WTC11 (cell line): ENCODE results near the gene SGCA. TPM values are rescaled to one million over a fixed set of nuclear protein-coding genes. Genes with fewer than 3 reads are reported as not detected.

Source experiments
- ATAC-seq: fragments of 200-7000 bp; cut with Tn5 transposase; 2 replicates; pipeline ENCODE4 v1.10.0; 2021; ENCODE audit warnings: mild to moderate bottlenecking, moderate library complexity
- CTCF ChIA-PET: fragments of 300-600 bp; sonication (Branson Sonifier 250); formaldehyde crosslinking; loops from one replicate; lab custom pipeline; 2021; ENCODE audit warnings: antibody characterized with exemption; lab: Charles Lee
- POLR2A ChIA-PET: fragments of 350-600 bp; sonication (Branson Sonifier 250); formaldehyde crosslinking; loops from one replicate; lab custom pipeline; 2021; ENCODE audit warnings: antibody characterized with exemption; lab: Charles Lee
- DNase-seq: peaks from one replicate; pipeline ENCODE4 v3.0.0; 2021; ENCODE audit warnings: low spot score
- H3K27ac Mint-ChIP-seq: 2 replicates; pipeline ENCODE4 v1.8.0; 2021; ENCODE audit warnings: mixed read lengths
- H3K27me3 Mint-ChIP-seq: 2 replicates; pipeline ENCODE4 v1.8.0; 2021; ENCODE audit warnings: low read depth, mild to moderate bottlenecking, moderate library complexity, mixed read lengths
- H3K36me3 Mint-ChIP-seq: 2 replicates; pipeline ENCODE4 v1.8.0; 2021; ENCODE audit warnings: mixed read lengths
- H3K4me1 Mint-ChIP-seq: 2 replicates; pipeline ENCODE4 v1.8.0; 2022; ENCODE audit warnings: mixed read lengths
- H3K4me3 Mint-ChIP-seq: 2 replicates; pipeline ENCODE4 v1.8.0; 2021; ENCODE audit warnings: mild to moderate bottlenecking, moderate library complexity, mixed read lengths
- H3K9me3 Mint-ChIP-seq: 2 replicates; pipeline ENCODE4 v1.8.0; 2021; ENCODE audit warnings: mixed read lengths
- ATF1 ChIP-seq: sonication (generic); formaldehyde crosslinking; IDR thresholded peaks from 2 replicates; pipeline ENCODE4 v1.8.1; 2023; ENCODE audit warnings: mild to moderate bottlenecking, moderate library complexity, missing genetic modification reagents
- CREB1 ChIP-seq: sonication (generic); formaldehyde crosslinking; IDR thresholded peaks from 2 replicates; pipeline ENCODE4 v1.8.0; 2023; ENCODE audit warnings: mild to moderate bottlenecking, missing genetic modification reagents
- GABPB1 ChIP-seq: sonication (generic); formaldehyde crosslinking; IDR thresholded peaks from 2 replicates; pipeline ENCODE4 v1.8.1; 2023; ENCODE audit warnings: mild to moderate bottlenecking, missing genetic modification reagents
- JAZF1 ChIP-seq: fragments of 250-450 bp; sonication (Bioruptor Pico); IDR thresholded peaks from 2 replicates; pipeline ENCODE4 v1.9.0; 2021; ENCODE audit warnings: moderate library complexity, mild to moderate bottlenecking, inconsistent platforms
- NR3C1 ChIP-seq: sonication (generic); formaldehyde crosslinking; conservative IDR thresholded peaks from 2 replicates; pipeline ENCODE4 v1.8.1; 2023; ENCODE audit warnings: low read depth, mild to moderate bottlenecking, missing genetic modification reagents
- PRRX2 ChIP-seq: fragments of 250-450 bp; sonication (Bioruptor Pico); IDR thresholded peaks from 2 replicates; pipeline ENCODE4 v1.8.0; 2021; ENCODE audit warnings: mild to moderate bottlenecking
- SP1 ChIP-seq: sonication (generic); formaldehyde crosslinking; conservative IDR thresholded peaks from 2 replicates; pipeline ENCODE4 v1.8.1; 2022; ENCODE audit warnings: missing genetic modification reagents
- TP53 ChIP-seq: sonication (generic); formaldehyde crosslinking; IDR thresholded peaks from 2 replicates; pipeline ENCODE4 v1.8.1; 2023; ENCODE audit warnings: mild to moderate bottlenecking, missing genetic modification reagents
- ZBTB21 ChIP-seq: sonication (generic); formaldehyde crosslinking; IDR thresholded peaks from 2 replicates; pipeline ENCODE4 v1.8.1; 2023; ENCODE audit warnings: mild to moderate bottlenecking, missing genetic modification reagents, borderline replicate concordance
- total RNA-seq: library from RNA; stranded (reverse); gene quantifications from 3 replicates; pipeline ENCODE4 v1.2.3, GENCODE V29; 2021
- TF ChIP-seq, protein P1 (sequence below): sonication (generic); formaldehyde crosslinking; IDR thresholded peaks from 2 replicates; pipeline ENCODE4 v1.8.1; 2023; ENCODE audit warnings: mild to moderate bottlenecking, moderate library complexity, missing genetic modification reagents
- TF ChIP-seq, protein P2 (sequence below): fragments of 200-600 bp; IDR thresholded peaks from 2 replicates; pipeline ENCODE4 v1.8.0; 2022; ENCODE audit warnings: antibody characterized with exemption
- TF ChIP-seq, protein P3 (sequence below): fragments of 250-450 bp; sonication (Bioruptor Pico); IDR thresholded peaks from 2 replicates; pipeline ENCODE4 v1.9.0; 2021; ENCODE audit warnings: moderate library complexity, mild to moderate bottlenecking, inconsistent platforms, borderline replicate concordance
- TF ChIP-seq, protein P4 (sequence below): fragments of 250-450 bp; sonication (Bioruptor Pico); IDR thresholded peaks from 2 replicates; pipeline ENCODE4 v1.8.0; 2021; ENCODE audit warnings: mild to moderate bottlenecking
- TF ChIP-seq, protein P5 (sequence below): sonication (generic); formaldehyde crosslinking; IDR thresholded peaks from 2 replicates; pipeline ENCODE4 v1.8.1; 2022; ENCODE audit warnings: missing genetic modification reagents, borderline replicate concordance
- TF ChIP-seq, protein P6 (sequence below): sonication (generic); formaldehyde crosslinking; IDR thresholded peaks from 2 replicates; pipeline ENCODE4 v1.8.0; 2022; ENCODE audit warnings: mild to moderate bottlenecking, missing genetic modification reagents
- TF ChIP-seq, protein P7 (sequence below): sonication (generic); formaldehyde crosslinking; IDR thresholded peaks from 2 replicates; pipeline ENCODE4 v1.8.1; 2022; ENCODE audit warnings: mild to moderate bottlenecking, missing genetic modification reagents, moderate library complexity, borderline replicate concordance

The SGCA gene
- total RNA-seq, 1 experiment from 2014 or later, result 1.0 TPM

DNA sequence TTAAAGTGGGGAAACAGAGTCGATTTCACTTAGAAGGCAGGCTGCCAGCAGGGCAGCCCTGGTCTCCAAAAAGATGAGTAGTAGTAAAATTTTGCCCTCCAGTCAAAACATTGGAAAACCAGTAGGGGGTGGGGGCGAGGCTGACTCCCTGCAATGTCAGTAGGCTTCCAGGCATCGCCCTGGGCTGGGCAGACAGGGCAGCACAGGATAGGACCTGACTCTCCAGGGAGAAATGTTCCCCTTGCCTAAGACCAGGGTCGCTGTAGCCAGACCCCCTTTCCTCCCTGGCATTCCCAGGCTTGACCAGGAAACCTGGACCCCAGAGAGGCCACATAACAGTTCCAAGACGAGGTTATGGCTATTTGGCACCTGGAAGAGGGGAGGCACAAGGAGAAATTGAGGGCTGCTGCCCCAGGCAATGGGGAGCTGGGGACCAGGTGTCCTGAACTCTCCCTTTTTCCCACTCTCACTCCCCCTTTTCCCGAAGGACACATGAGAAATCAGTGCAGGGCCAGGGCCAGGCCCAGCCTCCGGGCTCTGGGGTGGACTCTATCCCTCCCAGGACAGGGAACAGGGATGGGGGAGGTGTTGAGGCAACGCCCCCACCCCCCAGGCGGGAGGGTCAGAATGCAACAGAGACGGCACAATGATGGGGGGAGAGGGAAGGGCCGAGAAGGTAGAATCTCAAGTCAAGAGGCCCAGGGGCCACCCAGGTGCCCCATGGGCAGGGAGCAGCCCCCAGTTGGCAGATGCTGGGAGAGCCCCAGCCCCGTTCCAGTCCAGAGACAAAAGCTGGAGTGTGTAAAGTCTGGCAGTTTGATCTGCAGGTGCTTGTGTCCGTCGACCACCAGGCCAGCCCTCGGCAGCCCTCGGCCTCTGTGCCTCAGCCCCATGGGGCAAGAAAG, 31.3 kb upstream of the SGCA start:
- H3K9me3 Mint-ChIP-seq, result no peaks in the 10 kb centered on the region
- peaks cover 20% of the 10 kb centered on the region for H3K27me3 Mint-ChIP-seq
- ChIA-PET POLR2A (no interaction called here), CTCF (interaction anchor here (1.0 to 1.9 kb wide), 4 partner anchors 11 to 43 kb away, joined by 5 to 10 read pairs (median 7); no protein-coding TSS in a partner anchor)
- H3K4me1 Mint-ChIP-seq, result peaks cover 33% of the 10 kb centered on the region
- no peak for DNase-seq
- TF ChIP-seq PRRX2 (CRISPR knock-in tag) (no peak), NR3C1 (no peak), ATF1 (CRISPR knock-in tag) (no peak), TP53 (CRISPR knock-in tag) (no peak), GABPB1 (CRISPR knock-in tag) (no peak), JAZF1 (CRISPR knock-in tag) (no peak), CREB1 (no peak), SP1 (CRISPR knock-in tag) (no peak), ZBTB21 (CRISPR knock-in tag) (no peak)
- TF ChIP-seq, protein P1, sequence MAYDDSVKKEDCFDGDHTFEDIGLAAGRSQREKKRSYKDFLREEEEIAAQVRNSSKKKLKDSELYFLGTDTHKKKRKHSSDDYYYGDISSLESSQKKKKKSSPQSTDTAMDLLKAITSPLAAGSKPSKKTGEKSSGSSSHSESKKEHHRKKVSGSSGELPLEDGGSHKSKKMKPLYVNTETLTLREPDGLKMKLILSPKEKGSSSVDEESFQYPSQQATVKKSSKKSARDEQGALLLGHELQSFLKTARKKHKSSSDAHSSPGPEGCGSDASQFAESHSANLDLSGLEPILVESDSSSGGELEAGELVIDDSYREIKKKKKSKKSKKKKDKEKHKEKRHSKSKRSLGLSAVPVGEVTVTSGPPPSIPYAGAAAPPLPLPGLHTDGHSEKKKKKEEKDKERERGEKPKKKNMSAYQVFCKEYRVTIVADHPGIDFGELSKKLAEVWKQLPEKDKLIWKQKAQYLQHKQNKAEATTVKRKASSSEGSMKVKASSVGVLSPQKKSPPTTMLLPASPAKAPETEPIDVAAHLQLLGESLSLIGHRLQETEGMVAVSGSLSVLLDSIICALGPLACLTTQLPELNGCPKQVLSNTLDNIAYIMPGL (CRISPR knock-in tag), result no peak
- TF ChIP-seq, protein P2, sequence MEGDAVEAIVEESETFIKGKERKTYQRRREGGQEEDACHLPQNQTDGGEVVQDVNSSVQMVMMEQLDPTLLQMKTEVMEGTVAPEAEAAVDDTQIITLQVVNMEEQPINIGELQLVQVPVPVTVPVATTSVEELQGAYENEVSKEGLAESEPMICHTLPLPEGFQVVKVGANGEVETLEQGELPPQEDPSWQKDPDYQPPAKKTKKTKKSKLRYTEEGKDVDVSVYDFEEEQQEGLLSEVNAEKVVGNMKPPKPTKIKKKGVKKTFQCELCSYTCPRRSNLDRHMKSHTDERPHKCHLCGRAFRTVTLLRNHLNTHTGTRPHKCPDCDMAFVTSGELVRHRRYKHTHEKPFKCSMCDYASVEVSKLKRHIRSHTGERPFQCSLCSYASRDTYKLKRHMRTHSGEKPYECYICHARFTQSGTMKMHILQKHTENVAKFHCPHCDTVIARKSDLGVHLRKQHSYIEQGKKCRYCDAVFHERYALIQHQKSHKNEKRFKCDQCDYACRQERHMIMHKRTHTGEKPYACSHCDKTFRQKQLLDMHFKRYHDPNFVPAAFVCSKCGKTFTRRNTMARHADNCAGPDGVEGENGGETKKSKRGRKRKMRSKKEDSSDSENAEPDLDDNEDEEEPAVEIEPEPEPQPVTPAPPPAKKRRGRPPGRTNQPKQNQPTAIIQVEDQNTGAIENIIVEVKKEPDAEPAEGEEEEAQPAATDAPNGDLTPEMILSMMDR, result no peak
- TF ChIP-seq, protein P3, sequence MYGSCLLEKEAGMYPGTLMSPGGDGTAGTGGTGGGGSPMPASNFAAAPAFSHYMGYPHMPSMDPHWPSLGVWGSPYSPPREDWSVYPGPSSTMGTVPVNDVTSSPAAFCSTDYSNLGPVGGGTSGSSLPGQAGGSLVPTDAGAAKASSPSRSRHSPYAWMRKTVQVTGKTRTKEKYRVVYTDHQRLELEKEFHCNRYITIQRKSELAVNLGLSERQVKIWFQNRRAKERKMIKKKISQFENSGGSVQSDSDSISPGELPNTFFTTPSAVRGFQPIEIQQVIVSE (CRISPR knock-in tag), result no peak
- TF ChIP-seq, protein P4, sequence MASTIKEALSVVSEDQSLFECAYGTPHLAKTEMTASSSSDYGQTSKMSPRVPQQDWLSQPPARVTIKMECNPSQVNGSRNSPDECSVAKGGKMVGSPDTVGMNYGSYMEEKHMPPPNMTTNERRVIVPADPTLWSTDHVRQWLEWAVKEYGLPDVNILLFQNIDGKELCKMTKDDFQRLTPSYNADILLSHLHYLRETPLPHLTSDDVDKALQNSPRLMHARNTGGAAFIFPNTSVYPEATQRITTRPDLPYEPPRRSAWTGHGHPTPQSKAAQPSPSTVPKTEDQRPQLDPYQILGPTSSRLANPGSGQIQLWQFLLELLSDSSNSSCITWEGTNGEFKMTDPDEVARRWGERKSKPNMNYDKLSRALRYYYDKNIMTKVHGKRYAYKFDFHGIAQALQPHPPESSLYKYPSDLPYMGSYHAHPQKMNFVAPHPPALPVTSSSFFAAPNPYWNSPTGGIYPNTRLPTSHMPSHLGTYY (CRISPR knock-in tag), result no peak
- TF ChIP-seq, protein P5, sequence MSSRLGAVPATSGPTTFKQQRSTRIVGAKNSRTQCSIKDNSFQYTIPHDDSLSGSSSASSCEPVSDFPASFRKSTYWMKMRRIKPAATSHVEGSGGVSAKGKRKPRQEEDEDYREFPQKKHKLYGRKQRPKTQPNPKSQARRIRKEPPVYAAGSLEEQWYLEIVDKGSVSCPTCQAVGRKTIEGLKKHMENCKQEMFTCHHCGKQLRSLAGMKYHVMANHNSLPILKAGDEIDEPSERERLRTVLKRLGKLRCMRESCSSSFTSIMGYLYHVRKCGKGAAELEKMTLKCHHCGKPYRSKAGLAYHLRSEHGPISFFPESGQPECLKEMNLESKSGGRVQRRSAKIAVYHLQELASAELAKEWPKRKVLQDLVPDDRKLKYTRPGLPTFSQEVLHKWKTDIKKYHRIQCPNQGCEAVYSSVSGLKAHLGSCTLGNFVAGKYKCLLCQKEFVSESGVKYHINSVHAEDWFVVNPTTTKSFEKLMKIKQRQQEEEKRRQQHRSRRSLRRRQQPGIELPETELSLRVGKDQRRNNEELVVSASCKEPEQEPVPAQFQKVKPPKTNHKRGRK, result no peak
- TF ChIP-seq, protein P6, sequence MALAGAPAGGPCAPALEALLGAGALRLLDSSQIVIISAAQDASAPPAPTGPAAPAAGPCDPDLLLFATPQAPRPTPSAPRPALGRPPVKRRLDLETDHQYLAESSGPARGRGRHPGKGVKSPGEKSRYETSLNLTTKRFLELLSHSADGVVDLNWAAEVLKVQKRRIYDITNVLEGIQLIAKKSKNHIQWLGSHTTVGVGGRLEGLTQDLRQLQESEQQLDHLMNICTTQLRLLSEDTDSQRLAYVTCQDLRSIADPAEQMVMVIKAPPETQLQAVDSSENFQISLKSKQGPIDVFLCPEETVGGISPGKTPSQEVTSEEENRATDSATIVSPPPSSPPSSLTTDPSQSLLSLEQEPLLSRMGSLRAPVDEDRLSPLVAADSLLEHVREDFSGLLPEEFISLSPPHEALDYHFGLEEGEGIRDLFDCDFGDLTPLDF (CRISPR knock-in tag), result no peak
- TF ChIP-seq, protein P7, sequence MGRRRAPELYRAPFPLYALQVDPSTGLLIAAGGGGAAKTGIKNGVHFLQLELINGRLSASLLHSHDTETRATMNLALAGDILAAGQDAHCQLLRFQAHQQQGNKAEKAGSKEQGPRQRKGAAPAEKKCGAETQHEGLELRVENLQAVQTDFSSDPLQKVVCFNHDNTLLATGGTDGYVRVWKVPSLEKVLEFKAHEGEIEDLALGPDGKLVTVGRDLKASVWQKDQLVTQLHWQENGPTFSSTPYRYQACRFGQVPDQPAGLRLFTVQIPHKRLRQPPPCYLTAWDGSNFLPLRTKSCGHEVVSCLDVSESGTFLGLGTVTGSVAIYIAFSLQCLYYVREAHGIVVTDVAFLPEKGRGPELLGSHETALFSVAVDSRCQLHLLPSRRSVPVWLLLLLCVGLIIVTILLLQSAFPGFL (CRISPR knock-in tag), result no peak
- TF ChIP-seq, all 79 proteins: peak for 0
- peaks cover 16% of the 10 kb centered on the region for H3K36me3 Mint-ChIP-seq
- ATAC-seq, result no peak; the same call in 1 of the 2 replicates
- H3K4me3 Mint-ChIP-seq, result no peak overlapping the region; the same call in 1 of the 2 replicates
- H3K27ac Mint-ChIP-seq, result no peak overlapping the region
